Endothelial cell of umbilical vein (primary cell): ENCODE measurements around the gene GON4L. TPM values are rescaled to one million over a fixed set of nuclear protein-coding genes. Genes with fewer than 3 reads are reported as not detected.

Experiments
- BruUV-seq: library from RNA; stranded (reverse); fragments of 400-500 nt; replicated peaks from 2 replicates; lab custom pipeline; 2021; lab: Mats Ljungman, UMichigan
- CTCF ChIA-PET: fragments of 300-600, 350-600 bp; sonication (Branson Sonifier 250); formaldehyde crosslinking; loops from one replicate; lab custom pipeline; 2021; ENCODE audit warnings: antibody characterized with exemption, inconsistent platforms; lab: Charles Lee
- POLR2A ChIA-PET: fragments of 300-600, 350-600 bp; sonication (Branson Sonifier 250); formaldehyde crosslinking; loops from one replicate; lab custom pipeline; 2021; ENCODE audit warnings: antibody characterized with exemption, inconsistent platforms; lab: Charles Lee
- DNase-seq: peaks from one replicate; pipeline ENCODE4 v3.0.0-alpha.2; 2011; ENCODE audit warnings: low read depth, low spot score
- FAIRE-seq: peaks from 2 replicates; lab custom pipeline; 2011; peaks lifted over from hg19 to GRCh38; lab: Jason Lieb, UNC
- H2AFZ ChIP-seq: 2 replicates; pipeline ENCODE4 v1.6.0; 2012; ENCODE audit warnings: low read depth, low read length, control low read depth, inconsistent platforms
- H3K27ac ChIP-seq: 2 replicates; pipeline ENCODE4 v1.5.1; 2011; ENCODE audit warnings: low read depth, mild to moderate bottlenecking, control low read depth, low read length, moderate library complexity; ENCODE audit not compliant: insufficient read depth
- H3K27me3 ChIP-seq, 2 experiments: 2 replicates each; pipeline versions ENCODE4 v1.6.0 to v1.6.1; 2011; ENCODE audit warnings: low read length in 2 of 2, mixed read lengths in 1 of 2; ENCODE audit not compliant: control insufficient read depth in 2 of 2, insufficient read depth in 2 of 2
- H3K36me3 ChIP-seq, 2 experiments: 2 replicates in 1 of 2; 3 replicates in 1 of 2; pipeline ENCODE4 v1.5.1; 2011; ENCODE audit warnings: low read length in 2 of 2, mild to moderate bottlenecking in 1 of 2, moderate library complexity in 1 of 2; ENCODE audit not compliant: control insufficient read depth in 2 of 2, insufficient read depth in 2 of 2; ENCODE audit errors: extremely low read depth in 1 of 2
- H3K4me1 ChIP-seq: 3 replicates; pipeline ENCODE4 v1.5.1; 2011; ENCODE audit warnings: mild to moderate bottlenecking, low read length; ENCODE audit not compliant: control insufficient read depth, insufficient read depth; ENCODE audit errors: extremely low read depth
- H3K4me2 ChIP-seq: 2 replicates; pipeline ENCODE4 v1.6.1; 2011; ENCODE audit warnings: low read length, control low read depth, mixed read lengths; ENCODE audit not compliant: insufficient read depth
- H3K4me3 ChIP-seq, 3 experiments: fragments of 200-600 bp in 1 of 3; sonication (generic), shearing (Covaris generic) in 1 of 3; replicated peaks in 1 of 3; 2 replicates each; pipeline ENCODE4 v1.5.1; 2011 to 2016; ENCODE audit warnings: control low read depth in 3 of 3, low read length in 3 of 3, mild to moderate bottlenecking in 2 of 3, inconsistent platforms in 1 of 3, low read depth in 1 of 3, moderate library complexity in 1 of 3; ENCODE audit not compliant: insufficient read depth in 1 of 3
- H3K79me2 ChIP-seq: 2 replicates; pipeline ENCODE4 v1.6.0; 2012; ENCODE audit warnings: low read length, inconsistent platforms; ENCODE audit not compliant: control insufficient read depth, insufficient read depth
- H3K9ac ChIP-seq: replicated peaks from 2 replicates; pipeline ENCODE3; 2011; ENCODE audit warnings: low read length, control low read depth; ENCODE audit not compliant: insufficient read depth; ENCODE audit errors: extremely low read depth
- H3K9me1 ChIP-seq: replicated peaks from 3 replicates; pipeline ENCODE4 v1.6.0; 2011; ENCODE audit warnings: mild to moderate bottlenecking, low read length; ENCODE audit not compliant: control insufficient read depth, insufficient read depth; ENCODE audit errors: extremely low read depth
- H3K9me3 ChIP-seq: replicated peaks from 2 replicates; pipeline ENCODE4 v1.5.1; 2012; ENCODE audit warnings: low read length, inconsistent platforms; ENCODE audit not compliant: control insufficient read depth, insufficient read depth
- H4K20me1 ChIP-seq: replicated peaks from 2 replicates; pipeline ENCODE3; 2011; ENCODE audit warnings: mild to moderate bottlenecking, low read length; ENCODE audit not compliant: control insufficient read depth, insufficient read depth; ENCODE audit errors: extremely low read depth
- CTCF ChIP-seq, 2 donors: IDR thresholded peaks; 1 replicate in 1 of 2; 2 replicates in 1 of 2; pipeline ENCODE4 v1.5.1; 2011; ENCODE audit warnings: low read length in 2 of 2, mild to moderate bottlenecking in 2 of 2, moderate library complexity in 2 of 2, control low read depth in 1 of 2, inconsistent platforms in 1 of 2, low read depth in 1 of 2; ENCODE audit not compliant: insufficient read depth in 1 of 2; ENCODE audit errors: extremely low read depth in 1 of 2
- EZH2 ChIP-seq: IDR thresholded peaks from 2 replicates; pipeline ENCODE4 v1.6.1; 2012; ENCODE audit warnings: borderline replicate concordance, low read depth, mild to moderate bottlenecking, moderate library complexity, low read length, inconsistent platforms; ENCODE audit not compliant: severe bottlenecking
- FOS ChIP-seq: IDR thresholded peaks from 2 replicates; pipeline ENCODE4 v1.6.1; 2011; ENCODE audit warnings: mild to moderate bottlenecking, low read length, moderate library complexity, borderline replicate concordance; ENCODE audit not compliant: insufficient read depth
- GATA2 ChIP-seq: IDR thresholded peaks from 2 replicates; pipeline ENCODE4 v1.7.0; 2011; ENCODE audit warnings: low read depth, mild to moderate bottlenecking, moderate library complexity, mixed read lengths, low read length; ENCODE audit not compliant: insufficient read length, insufficient read depth
- JUN ChIP-seq: IDR thresholded peaks from 2 replicates; pipeline ENCODE4 v1.6.1; 2011; ENCODE audit warnings: borderline replicate concordance, low read depth; ENCODE audit not compliant: insufficient read length, insufficient read depth
- MAX ChIP-seq: IDR thresholded peaks from 2 replicates; pipeline ENCODE4 v1.6.1; 2011; ENCODE audit not compliant: insufficient read depth, insufficient read length
- MYC ChIP-seq: IDR thresholded peaks from one replicate; pipeline ENCODE4 v1.6.1; 2011; ENCODE audit warnings: mild to moderate bottlenecking, low read depth, low read length
- POLR2A ChIP-seq: IDR thresholded peaks from 2 replicates; pipeline ENCODE4 v1.6.1; 2012; ENCODE audit warnings: low read depth, mild to moderate bottlenecking, control low read depth, low read length
- POLR2AphosphoS5 ChIP-seq: IDR thresholded peaks from 2 replicates; pipeline ENCODE4 v1.6.1; 2012; ENCODE audit warnings: low read depth, mild to moderate bottlenecking, control low read depth, low read length, moderate library complexity; ENCODE audit not compliant: insufficient read depth
- dilution Hi-C: fragments of 300-500 bp; cut with MboI; formaldehyde crosslinking; loops from one replicate; pipeline ENCODE4 v1.15.0; 2019; ENCODE audit warnings: low sequenced_read_pairs; ENCODE audit not compliant: extremely low pct_ligation_motif_present
- intact Hi-C: fragments of 100-400 bp; cut with micrococcal nuclease; formaldehyde crosslinking; loops from one replicate; pipeline ENCODE4 v1.10.0; 2022
- polyA plus RNA-seq, 4 experiments: library from polyadenylated mRNA; depleted of rRNA in 3 of 4; stranded (reverse) in 3 of 4; unstranded in 1 of 4; fragments of >200 nt; gene quantifications; 2 replicates each; pipeline versions ENCODE4 v1.2.1 to v1.2.3, GENCODE V29; 2011 to 2012; ENCODE audit warnings: missing spikeins in 1 of 4
- total RNA-seq: library from RNA; stranded (reverse); gene quantifications from 2 replicates; pipeline ENCODE4 v1.2.3, GENCODE V29; 2021

The GON4L gene
- total and polyA plus RNA-seq, 2 donors (not counting 3 experiments of a cell fraction or from before 2014, with no cell fraction given): 30.5 to 58.7 TPM

DNA sequence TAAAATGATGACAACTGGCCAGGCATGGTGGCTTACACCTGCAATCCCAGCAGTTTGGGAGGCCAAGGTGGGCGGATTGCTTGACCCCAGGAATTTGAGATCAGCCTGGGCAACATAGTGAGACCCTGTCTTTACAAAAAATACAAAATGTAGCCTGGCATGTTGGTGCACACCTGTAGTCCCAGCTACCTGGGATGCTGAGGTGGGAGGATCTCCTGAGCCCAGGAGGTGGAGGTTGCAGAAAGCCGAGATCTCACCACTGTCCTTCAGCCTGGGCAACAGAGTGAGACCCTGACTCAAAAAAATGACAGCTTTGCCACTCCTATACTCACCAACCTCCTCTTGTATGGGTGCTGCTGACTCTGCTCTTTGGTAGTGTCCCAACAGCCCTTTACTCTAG is 20.9 kb upstream of the GON4L start:
- H3K4me1 ChIP-seq: no peaks in the 10 kb centered on the region
- H3K27me3 ChIP-seq: no peaks in the 10 kb centered on the region
- H2AFZ ChIP-seq: no peak overlapping the region
- H3K9ac ChIP-seq: no peak overlapping the region
- ChIA-PET CTCF (interaction anchor here (0.6 to 1.1 kb wide), 2 partner anchors 15 to 189 kb away, joined by 3 read pairs; no protein-coding TSS in a partner anchor), POLR2A (no interaction called here)
- H3K9me3 ChIP-seq: no peaks in the 10 kb centered on the region
- H3K36me3 ChIP-seq: peaks cover 0 to 4% of the 10 kb centered on the region in 2 experiments
- FAIRE-seq: no peak
- BruUV-seq: no TSS peak
- H3K79me2 ChIP-seq: no peaks in the 10 kb centered on the region
- no peaks in the 10 kb centered on the region for H4K20me1 ChIP-seq
- dilution Hi-C loops (no loop called here), intact Hi-C loops (no loop called here)
- H3K9me1 ChIP-seq: no peaks in the 10 kb centered on the region
- H3K27ac ChIP-seq: no peak overlapping the region
- no peak overlapping the region for H3K4me2 ChIP-seq
- no peak overlapping the region for H3K4me3 ChIP-seq
- no peak for TF ChIP-seq EZH2
- no peak for TF ChIP-seq MYC
- no peak for TF ChIP-seq MAX
- TF ChIP-seq GATA2: no peak
- TF ChIP-seq POLR2AphosphoS5: no peak
- no peak for TF ChIP-seq FOS
- TF ChIP-seq JUN: no peak
- no peak for TF ChIP-seq POLR2A
- no peak for TF ChIP-seq CTCF (IDR thresholded peaks at IDR 0.05; ENCODE audit: extremely low read depth in 1 of 2, insufficient read depth in 1 of 2, low read depth in 1 of 2, low read length in 2 of 2)
- no peak for DNase-seq
